NCI-H1417 (cell line): ENCODE results near the gene EPHA7.

Experiments
- DNase-seq, 3 experiments: peaks; one replicate each; lab custom pipeline; 2025; lab: John Stamatoyannopoulos, UW

Gene EPHA7

DNA sequence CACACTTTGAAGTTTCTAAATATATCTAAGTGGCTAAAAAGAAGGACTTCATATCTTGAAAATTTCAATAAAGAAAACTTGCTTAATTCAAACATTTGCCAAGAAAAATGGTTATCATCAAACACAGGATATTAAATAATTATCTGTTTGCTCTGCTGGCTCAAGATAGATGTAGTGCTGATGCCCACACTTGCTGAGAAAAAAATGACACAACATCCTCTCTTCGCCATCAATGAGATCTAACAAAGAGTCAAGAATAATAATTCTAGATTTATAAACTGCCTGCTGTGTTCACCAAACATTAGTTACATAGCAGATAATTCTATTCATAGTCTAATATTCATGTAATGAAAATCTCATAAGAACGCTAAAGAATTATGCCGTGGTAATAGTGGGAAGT, 93.6 kb downstream of the EPHA7 start:
- no peak for DNase-seq

- DNase-seq: no peak
These were observed 95.7 kb downstream of the EPHA7 start for GRCh38 chr6:93323630-93324029.

GRCh38 chr6:93322651-93323050, 96.7 kb downstream of the EPHA7 start:
- no peak for DNase-seq

DNA sequence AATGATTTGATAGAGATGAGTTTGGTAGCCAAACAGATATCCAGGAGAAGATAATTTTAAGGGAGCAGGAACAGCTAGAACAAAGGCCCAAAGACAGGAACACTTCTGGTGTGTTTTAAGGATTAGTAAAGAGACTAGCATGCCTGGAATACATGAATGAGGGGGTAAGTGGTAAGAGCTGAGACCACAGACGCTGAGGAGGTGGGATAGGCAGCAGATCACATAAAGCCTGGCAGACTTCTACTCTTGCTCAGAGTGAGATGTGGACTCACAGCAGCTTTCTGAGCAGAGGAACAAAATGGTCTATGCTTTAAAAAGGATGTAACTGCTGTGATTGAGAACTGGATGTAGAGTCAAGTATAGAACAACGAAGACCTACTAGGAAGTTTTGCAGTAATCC, 100.1 kb downstream of the EPHA7 start:
- no peak for DNase-seq

GRCh38 chr6:93318121-93318520, 101.2 kb downstream of the EPHA7 start:
- peak in 1 of 3 experiments; percentile 2 for DNase-seq

GRCh38 chr6:93317592-93317991, 101.8 kb downstream of the EPHA7 start:
- no peak for DNase-seq

DNA sequence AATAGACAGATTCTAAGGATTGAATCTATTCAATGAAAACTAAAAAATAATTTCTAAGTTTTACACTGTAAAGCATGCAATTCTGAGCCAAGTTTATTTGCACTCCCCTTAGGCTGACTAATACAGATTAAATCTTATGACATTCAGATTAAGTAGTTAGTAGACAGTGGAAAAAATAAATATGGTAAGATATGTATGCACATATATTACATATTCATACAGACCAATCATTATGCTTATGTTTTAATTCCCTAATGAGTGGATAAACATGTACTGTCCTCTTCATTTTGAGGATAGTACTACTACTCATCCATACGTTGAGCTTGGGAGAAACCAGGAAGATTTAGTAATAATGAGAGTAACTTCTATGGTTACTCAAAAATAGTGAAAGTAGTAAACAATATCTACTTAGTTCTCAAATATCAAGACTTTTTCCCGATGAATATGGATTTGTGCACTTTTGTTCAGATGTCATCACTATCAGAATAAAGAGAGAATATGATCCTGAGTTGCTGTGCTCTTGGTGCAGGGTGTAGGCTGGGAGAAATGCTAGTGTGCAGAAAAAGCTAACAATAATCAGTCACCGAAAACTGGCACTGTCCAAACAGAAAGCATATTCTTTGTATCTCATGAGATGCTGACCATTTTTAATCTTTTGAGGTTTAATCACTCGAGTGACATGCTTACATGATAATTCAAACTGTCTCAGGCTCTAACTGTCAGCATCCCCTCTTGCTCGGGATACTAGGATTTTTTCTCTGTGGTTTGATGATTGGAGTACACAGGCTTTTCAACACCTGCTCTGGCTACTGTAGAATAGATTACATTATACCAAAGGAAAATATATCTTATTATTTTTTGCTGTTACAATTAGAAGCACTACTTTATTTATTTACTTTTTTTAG, 111.6 kb downstream of the EPHA7 start:
- peak in 2 of 3 experiments; percentile 20 to 58 for DNase-seq

- no peak for DNase-seq
These were observed 114.3 kb downstream of the EPHA7 start for GRCh38 chr6:93305088-93305487.

- DNase-seq: no peak
These were observed 114.9 kb downstream of the EPHA7 start for GRCh38 chr6:93304505-93304904.

GRCh38 chr6:93300661-93301060, 118.7 kb downstream of the EPHA7 start:
- peak in 1 of 3 experiments; percentile 57 for DNase-seq

DNA sequence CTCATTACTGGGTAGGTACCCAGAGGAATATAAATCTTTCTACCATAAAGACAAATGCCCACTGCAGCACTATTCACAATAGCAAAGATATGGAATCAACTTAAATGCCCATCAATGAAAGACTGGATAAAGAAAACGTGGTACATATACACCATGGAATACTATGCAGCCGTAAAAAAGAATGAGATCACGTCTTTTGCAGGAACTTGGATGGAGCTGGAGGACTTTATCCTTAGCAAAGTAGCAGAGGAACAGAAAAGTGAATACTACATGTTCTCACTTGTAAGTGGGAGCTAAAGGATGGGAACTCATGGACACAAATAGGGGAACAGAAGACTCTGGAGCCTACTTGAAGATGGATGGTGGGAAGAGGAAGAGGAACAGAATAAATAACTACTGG, 119.7 kb downstream of the EPHA7 start:
- no peak for DNase-seq

GRCh38 chr6:93295631-93296030, 123.7 kb downstream of the EPHA7 start:
- no peak for DNase-seq

DNA sequence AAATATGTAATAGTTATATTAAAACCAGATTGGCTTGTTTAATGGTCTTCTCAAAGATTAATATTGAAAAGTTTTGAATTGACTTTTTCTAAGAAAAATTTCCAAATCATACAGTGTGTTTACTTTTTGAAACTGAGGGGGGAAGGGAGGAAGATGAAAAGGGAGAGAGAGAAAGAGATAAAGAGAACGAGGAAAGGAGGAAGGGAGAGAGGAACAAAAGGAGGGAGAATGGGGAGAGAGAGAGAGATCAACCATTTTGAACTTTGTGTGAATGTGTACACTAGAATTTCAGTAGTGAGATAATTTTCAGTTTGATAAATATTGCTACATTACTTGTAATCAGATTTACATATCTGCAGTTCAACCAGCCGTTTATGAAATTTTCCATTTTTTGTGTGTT, 124.5 kb downstream of the EPHA7 start:
- DNase-seq: peak in 1 of 3 experiments; percentile 30

DNA sequence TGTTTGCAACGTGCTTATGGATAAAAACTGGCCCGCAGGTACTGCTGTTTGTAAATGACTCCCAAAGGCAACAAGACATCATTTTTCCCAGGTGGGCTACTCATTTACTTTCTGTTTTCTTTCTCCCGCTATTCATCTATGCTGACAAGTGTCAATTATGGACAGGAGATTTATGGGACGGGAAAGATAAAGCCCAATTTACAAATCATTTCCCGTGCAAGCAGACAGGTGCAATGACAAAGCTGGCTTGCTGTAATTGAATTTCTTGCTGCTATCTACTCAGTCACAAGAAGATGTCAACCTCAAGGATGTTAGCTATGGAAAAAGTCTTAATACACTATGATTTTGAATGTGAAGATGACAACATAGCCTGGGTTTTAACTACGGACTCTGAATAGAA, 125.5 kb downstream of the EPHA7 start:
- DNase-seq: peak; percentile 18 to 98 (median 75)

DNA sequence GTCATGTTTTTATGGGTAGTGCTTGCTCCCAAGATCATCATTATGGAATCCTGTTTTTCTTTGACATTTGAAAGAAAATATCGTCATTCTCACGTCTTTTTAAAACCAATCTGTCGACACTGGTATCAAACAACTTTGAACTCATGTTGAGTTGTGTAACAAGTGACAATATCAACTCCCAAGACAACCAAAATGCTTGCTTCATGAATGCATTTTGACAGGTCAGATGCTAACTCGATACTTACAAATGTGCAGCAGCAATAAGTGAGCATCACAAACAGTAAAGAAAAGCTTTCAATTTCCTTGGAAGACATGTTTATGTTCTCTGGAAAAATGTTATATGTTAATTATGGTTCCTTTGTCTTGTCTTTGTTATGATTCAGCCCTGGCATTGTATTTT, 125.9 kb downstream of the EPHA7 start:
- DNase-seq: no peak

DNA sequence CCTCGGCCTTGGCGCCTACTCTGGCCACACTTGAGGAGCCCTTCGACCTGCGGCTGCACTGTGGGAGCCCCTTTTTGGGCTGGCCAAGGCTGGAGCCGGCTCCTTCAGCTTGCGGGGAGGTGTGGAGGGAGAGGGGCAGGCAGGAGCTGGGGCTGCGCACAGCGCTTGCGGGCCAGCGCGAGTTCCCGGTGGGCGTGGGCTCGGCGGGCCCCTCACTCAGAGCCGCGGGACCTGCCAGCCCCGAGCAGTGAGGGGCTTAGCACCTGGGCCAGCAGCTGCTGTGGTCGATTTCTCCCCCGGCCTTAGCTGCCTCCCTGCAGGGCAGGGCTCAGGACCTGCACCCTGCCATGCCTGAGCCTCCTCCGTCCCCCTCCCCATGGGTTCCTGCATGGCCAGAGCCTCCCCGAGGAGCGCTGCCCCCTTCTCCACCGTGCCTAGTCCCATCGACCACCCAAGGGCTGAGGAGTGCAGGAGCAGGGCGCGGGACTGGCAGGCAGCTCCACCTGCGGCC, 136.8 kb downstream of the EPHA7 start:
- no peak for DNase-seq

DNA sequence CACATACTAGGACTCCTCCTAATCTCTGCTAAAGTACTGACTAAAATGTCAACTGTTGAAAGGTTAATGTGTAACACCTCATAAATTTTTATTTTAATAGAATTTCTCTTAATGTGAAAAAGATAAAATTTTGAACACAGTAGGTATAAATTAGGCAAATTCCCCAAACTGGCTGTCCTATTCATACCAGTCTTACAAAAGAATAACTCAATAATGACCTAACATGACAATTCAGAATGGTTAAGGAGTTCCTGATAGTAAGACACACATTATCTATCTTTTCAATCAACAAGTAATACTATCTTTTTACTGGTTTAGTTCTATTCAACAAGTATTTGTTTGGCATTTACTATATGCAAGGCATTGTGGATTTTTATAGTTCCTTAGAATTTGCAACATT, 141.1 kb downstream of the EPHA7 start:
- no peak for DNase-seq

DNA sequence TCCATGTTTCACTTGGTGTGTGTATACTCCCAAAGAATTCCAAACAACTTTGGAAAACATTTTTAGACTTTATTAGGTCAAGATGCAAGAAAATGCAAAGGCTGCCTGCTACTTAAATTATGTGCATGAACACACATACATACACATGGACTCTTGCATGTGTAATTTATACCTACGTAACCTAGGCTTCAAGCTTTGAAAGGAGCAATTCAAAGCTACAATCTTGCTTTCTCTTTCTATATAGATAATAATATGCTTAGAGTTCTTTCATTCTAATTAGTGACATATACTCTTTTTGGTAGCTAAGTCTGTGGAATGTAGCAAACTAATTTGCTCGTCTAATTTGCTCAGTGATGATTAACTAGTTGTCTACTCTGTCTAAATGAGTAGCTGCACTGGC, 146.5 kb downstream of the EPHA7 start:
- no peak for DNase-seq

DNA sequence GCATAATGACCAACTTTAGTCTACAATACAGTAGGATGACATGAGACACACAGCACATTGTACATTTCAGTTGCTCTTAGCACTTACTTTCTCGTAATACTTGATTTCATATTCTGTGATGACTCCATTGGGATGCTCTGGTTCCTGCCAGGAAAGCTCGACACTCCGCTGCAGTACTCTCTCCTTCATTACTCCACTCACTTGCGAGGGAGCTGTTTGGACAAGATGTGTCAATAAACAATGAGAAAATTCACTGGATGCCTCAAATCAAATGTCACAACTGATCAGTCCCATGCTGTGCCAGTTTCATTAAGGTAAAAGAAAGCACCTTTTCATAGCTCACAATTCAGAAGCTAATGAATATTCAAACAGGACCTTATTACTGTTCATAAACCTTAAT, 147.1 kb downstream of the EPHA7 start:
- DNase-seq: peak in 1 of 3 experiments; percentile 14

GRCh38 chr6:93266116-93266817, 153.1 kb downstream of the EPHA7 start:
- DNase-seq: no peak

- no peak for DNase-seq
These were observed 158.5 kb downstream of the EPHA7 start for GRCh38 chr6:93260881-93261280.

DNA sequence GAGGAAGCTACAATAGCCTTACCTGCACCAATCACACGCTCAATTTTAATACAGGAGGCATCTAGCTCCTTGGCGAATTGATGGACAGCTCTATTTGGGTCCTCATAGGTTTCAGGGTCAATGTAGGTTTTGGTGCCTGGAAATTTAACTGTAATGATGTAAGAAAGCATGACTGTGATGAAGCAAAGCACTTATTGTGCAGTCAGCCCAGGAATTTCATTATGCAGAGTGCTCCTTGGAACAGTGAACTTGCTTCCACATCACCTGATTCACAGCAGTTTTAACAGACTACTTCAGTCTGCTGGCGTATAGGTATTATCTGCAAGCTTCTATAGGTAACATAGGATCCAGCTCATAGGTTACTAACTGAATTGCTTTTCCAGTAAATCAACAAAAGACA, 160.0 kb downstream of the EPHA7 start:
- peak in 1 of 3 experiments; percentile 25 for DNase-seq

DNA sequence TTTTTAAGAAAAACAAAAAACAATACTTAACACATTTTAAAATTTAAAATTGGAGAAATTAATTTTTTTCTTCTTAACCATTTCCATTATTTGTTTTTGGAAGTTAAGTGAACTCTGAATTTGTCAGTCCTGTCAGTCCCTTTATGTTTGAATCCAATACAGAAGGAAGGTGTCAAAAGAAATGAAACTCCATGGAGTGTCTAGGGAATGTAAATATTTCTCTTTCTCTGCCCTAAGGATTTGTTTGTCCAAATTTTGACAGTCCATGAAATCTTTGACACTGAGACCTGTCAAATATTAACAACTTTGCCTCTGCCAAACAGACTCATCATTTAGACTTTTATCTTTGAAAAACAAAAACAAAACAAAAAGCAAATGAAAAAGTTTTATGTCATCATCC, 166.4 kb downstream of the EPHA7 start:
- no peak for DNase-seq
